ENCODE data around the gene EFTUD2.

The EFTUD2 gene

DNA sequence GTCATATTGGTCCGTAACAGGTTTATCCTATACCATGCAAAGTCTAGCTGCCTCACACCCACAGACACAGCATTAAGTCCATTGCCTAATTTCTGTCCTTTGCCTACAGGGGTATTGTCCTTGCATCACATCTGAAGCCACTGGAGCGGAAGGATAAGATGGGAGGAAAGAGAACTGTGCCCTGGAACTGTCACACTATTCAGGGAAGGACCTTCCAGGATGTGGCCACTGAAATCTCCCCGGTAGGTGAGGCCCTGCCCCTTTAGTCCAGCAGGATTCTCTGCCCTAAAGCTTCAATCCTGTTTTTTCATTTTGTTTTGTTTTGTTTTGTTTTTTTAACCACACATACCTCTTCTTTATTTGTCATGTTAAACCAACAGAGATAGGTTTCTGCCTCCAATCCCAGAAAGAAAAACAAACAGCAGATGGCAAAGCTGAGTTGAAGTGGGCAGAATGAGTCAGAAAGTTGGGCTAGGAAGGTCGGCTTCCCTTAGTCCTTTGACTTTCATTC is 2.2 kb upstream of the EFTUD2 start (continued):
- TF ChIP-seq, protein P1, sequence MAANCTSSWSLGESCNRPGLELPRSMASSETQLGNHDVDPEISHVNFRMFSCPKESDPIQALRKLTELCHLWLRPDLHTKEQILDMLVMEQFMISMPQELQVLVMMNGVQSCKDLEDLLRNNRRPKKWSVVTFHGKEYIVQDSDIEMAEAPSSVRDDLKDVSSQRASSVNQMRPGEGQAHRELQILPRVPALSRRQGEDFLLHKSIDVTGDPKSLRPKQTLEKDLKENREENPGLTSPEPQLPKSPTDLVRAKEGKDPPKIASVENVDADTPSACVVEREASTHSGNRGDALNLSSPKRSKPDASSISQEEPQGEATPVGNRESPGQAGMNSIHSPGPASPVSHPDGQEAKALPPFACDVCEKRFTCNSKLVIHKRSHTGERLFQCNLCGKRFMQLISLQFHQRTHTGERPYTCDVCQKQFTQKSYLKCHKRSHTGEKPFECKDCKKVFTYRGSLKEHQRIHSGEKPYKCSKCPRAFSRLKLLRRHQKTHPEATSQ (tag by site-specific recombination; IDR thresholded peaks at IDR 0.05) = no peak
- TF ChIP-seq, protein P2, sequence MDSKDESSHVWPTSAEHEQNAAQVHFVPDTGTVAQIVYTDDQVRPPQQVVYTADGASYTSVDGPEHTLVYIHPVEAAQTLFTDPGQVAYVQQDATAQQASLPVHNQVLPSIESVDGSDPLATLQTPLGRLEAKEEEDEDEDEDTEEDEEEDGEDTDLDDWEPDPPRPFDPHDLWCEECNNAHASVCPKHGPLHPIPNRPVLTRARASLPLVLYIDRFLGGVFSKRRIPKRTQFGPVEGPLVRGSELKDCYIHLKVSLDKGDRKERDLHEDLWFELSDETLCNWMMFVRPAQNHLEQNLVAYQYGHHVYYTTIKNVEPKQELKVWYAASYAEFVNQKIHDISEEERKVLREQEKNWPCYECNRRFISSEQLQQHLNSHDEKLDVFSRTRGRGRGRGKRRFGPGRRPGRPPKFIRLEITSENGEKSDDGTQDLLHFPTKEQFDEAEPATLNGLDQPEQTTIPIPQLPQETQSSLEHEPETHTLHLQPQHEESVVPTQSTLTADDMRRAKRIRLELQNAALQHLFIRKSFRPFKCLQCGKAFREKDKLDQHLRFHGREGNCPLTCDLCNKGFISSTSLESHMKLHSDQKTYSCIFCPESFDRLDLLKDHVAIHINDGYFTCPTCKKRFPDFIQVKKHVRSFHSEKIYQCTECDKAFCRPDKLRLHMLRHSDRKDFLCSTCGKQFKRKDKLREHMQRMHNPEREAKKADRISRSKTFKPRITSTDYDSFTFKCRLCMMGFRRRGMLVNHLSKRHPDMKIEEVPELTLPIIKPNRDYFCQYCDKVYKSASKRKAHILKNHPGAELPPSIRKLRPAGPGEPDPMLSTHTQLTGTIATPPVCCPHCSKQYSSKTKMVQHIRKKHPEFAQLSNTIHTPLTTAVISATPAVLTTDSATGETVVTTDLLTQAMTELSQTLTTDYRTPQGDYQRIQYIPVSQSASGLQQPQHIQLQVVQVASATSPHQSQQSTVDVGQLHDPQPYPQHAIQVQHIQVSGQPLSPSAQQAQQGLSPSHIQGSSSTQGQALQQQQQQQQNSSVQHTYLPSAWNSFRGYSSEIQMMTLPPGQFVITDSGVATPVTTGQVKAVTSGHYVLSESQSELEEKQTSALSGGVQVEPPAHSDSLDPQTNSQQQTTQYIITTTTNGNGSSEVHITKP (tag by site-specific recombination; IDR thresholded peaks at IDR 0.05) = peak; percentile 15; the same call in 1 of the 2 replicates
- TF ChIP-seq ZBTB8A (tag by site-specific recombination; IDR thresholded peaks at IDR 0.05) (no peak), ZNF221 (tag by site-specific recombination; IDR thresholded peaks at IDR 0.05; ENCODE audit: borderline replicate concordance) (no peak), GLI4 (tag by site-specific recombination; IDR thresholded peaks at IDR 0.05) (no peak), KLF7 (tag by site-specific recombination; IDR thresholded peaks at IDR 0.05; ENCODE audit: borderline replicate concordance) (no peak), ZNF266 (tag by site-specific recombination; IDR thresholded peaks at IDR 0.05; ENCODE audit: low read depth) (no peak), ZBTB48 (tag by site-specific recombination; IDR thresholded peaks at IDR 0.05) (no peak), SP7 (tag by site-specific recombination; IDR thresholded peaks at IDR 0.05) (peak; percentile 55), ZSCAN16 (tag by site-specific recombination; IDR thresholded peaks at IDR 0.05) (no peak), GLIS1 (tag by site-specific recombination; IDR thresholded peaks at IDR 0.05) (peak; percentile 98), ZNF324 (tag by site-specific recombination; IDR thresholded peaks at IDR 0.05) (no peak), FEZF1 (tag by site-specific recombination; IDR thresholded peaks at IDR 0.05) (peak; percentile 58), ZNF529 (tag by site-specific recombination; IDR thresholded peaks at IDR 0.05; ENCODE audit: insufficient replicate concordance) (no peak), ZNF239 (tag by site-specific recombination; IDR thresholded peaks at IDR 0.05) (no peak), ZNF624 (tag by site-specific recombination; IDR thresholded peaks at IDR 0.05) (no peak), YY2 (tag by site-specific recombination; IDR thresholded peaks at IDR 0.05) (no peak), ZNF394 (tag by site-specific recombination; IDR thresholded peaks at IDR 0.05; ENCODE audit: borderline replicate concordance) (no peak), ZNF626 (tag by site-specific recombination; IDR thresholded peaks at IDR 0.05) (no peak), ZNF530 (tag by site-specific recombination; IDR thresholded peaks at IDR 0.05; ENCODE audit: low read depth) (no peak), ZNF510 (tag by site-specific recombination; IDR thresholded peaks at IDR 0.05; ENCODE audit: insufficient replicate concordance) (no peak), ZNF629 (tag by site-specific recombination; IDR thresholded peaks at IDR 0.05) (peak; percentile 56), ZNF404 (tag by site-specific recombination; IDR thresholded peaks at IDR 0.05) (no peak), ZNF211 (tag by site-specific recombination; IDR thresholded peaks at IDR 0.05; ENCODE audit: low read depth) (no peak), ZNF777 (tag by site-specific recombination; IDR thresholded peaks at IDR 0.05; ENCODE audit: borderline replicate concordance) (no peak)
- TF ChIP-seq, protein P3, sequence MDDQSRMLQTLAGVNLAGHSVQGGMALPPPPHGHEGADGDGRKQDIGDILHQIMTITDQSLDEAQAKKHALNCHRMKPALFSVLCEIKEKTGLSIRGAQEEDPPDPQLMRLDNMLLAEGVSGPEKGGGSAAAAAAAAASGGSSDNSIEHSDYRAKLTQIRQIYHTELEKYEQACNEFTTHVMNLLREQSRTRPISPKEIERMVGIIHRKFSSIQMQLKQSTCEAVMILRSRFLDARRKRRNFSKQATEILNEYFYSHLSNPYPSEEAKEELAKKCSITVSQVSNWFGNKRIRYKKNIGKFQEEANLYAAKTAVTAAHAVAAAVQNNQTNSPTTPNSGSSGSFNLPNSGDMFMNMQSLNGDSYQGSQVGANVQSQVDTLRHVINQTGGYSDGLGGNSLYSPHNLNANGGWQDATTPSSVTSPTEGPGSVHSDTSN (CRISPR knock-in tag; IDR thresholded peaks at IDR 0.05) = no peak
- TF ChIP-seq, protein P4, sequence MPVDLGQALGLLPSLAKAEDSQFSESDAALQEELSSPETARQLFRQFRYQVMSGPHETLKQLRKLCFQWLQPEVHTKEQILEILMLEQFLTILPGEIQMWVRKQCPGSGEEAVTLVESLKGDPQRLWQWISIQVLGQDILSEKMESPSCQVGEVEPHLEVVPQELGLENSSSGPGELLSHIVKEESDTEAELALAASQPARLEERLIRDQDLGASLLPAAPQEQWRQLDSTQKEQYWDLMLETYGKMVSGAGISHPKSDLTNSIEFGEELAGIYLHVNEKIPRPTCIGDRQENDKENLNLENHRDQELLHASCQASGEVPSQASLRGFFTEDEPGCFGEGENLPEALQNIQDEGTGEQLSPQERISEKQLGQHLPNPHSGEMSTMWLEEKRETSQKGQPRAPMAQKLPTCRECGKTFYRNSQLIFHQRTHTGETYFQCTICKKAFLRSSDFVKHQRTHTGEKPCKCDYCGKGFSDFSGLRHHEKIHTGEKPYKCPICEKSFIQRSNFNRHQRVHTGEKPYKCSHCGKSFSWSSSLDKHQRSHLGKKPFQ (tag by site-specific recombination; IDR thresholded peaks at IDR 0.05) = no peak
- TF ChIP-seq, protein P5, sequence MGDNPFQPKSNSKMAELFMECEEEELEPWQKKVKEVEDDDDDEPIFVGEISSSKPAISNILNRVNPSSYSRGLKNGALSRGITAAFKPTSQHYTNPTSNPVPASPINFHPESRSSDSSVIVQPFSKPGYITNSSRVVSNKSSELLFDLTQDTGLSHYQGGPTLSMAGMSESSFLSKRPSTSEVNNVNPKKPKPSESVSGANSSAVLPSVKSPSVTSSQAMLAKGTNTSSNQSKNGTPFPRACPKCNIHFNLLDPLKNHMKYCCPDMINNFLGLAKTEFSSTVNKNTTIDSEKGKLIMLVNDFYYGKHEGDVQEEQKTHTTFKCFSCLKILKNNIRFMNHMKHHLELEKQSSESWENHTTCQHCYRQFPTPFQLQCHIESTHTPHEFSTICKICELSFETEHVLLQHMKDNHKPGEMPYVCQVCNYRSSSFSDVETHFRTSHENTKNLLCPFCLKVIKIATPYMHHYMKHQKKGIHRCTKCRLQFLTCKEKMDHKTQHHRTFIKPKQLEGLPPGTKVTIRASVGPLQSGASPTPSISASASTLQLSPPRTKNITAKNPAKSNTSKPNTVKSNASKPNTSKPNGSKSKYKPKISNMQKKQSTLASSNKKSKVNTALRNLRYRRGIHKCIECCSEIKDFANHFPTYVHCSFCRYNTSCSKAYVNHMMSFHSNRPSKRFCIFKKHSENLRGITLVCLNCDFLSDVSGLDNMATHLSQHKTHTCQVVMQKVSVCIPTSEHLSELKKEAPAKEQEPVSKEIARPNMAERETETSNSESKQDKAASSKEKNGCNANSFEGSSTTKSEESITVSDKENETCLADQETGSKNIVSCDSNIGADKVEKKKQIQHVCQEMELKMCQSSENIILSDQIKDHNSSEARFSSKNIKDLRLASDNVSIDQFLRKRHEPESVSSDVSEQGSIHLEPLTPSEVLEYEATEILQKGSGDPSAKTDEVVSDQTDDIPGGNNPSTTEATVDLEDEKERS (tag by site-specific recombination; IDR thresholded peaks at IDR 0.05) = no peak
- TF ChIP-seq, protein P6, sequence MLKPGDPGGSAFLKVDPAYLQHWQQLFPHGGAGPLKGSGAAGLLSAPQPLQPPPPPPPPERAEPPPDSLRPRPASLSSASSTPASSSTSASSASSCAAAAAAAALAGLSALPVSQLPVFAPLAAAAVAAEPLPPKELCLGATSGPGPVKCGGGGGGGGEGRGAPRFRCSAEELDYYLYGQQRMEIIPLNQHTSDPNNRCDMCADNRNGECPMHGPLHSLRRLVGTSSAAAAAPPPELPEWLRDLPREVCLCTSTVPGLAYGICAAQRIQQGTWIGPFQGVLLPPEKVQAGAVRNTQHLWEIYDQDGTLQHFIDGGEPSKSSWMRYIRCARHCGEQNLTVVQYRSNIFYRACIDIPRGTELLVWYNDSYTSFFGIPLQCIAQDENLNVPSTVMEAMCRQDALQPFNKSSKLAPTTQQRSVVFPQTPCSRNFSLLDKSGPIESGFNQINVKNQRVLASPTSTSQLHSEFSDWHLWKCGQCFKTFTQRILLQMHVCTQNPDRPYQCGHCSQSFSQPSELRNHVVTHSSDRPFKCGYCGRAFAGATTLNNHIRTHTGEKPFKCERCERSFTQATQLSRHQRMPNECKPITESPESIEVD (tag by site-specific recombination; IDR thresholded peaks at IDR 0.05) = peak; percentile 94

All from HEK293 (cell line).